A673 (cell line): ENCODE measurements around the gene CDH6. TPM values are rescaled to one million over a fixed set of nuclear protein-coding genes. Genes with fewer than 3 reads are reported as not detected.

Experiments
- Bru-seq: library from RNA; stranded (reverse); fragments of 400-500 nt; gene quantifications from one replicate; lab custom pipeline; 2021; lab: Mats Ljungman, UMichigan
- BruChase-seq, 2 experiments: library from RNA; stranded (reverse); fragments of 400-500 nt; gene quantifications; one replicate each; lab custom pipeline; 2021; lab: Mats Ljungman, UMichigan
- BruUV-seq: library from RNA; stranded (reverse); fragments of 400-500 nt; replicated peaks from 2 replicates; lab custom pipeline; 2021; lab: Mats Ljungman, UMichigan
- CTCF ChIA-PET: fragments of 300-600 bp; sonication (Branson Sonifier 250); formaldehyde crosslinking; loops from one replicate; lab custom pipeline; 2022; ENCODE audit warnings: antibody characterized with exemption; lab: Charles Lee
- POLR2A ChIA-PET: fragments of 300-600 bp; sonication (Branson Sonifier 250); formaldehyde crosslinking; loops from one replicate; lab custom pipeline; 2022; ENCODE audit warnings: antibody characterized with exemption; ENCODE audit not compliant: low non-redundant PET; lab: Charles Lee
- DNase-seq: peaks from one replicate; pipeline ENCODE4 v3.0.0-alpha.2; 2015; ENCODE audit warnings: low spot score
- H3K27ac ChIP-seq: fragments of 200-600 bp; sonication (generic); 2 replicates; pipeline ENCODE4 v1.5.1; 2016; ENCODE audit warnings: mixed run types, low read depth, mild to moderate bottlenecking, mixed read lengths, antibody characterized with exemption, low read length; ENCODE audit not compliant: poor library complexity, severe bottlenecking
- H3K27me3 ChIP-seq: fragments of 200-600 bp; sonication (generic); replicated peaks from 2 replicates; pipeline ENCODE4 v1.6.1; 2017; ENCODE audit warnings: mixed run types, low read depth, mild to moderate bottlenecking, mixed read lengths, antibody characterized with exemption, low read length; ENCODE audit not compliant: insufficient read depth, poor library complexity
- H3K36me3 ChIP-seq: fragments of 200-600 bp; sonication (generic); 2 replicates; pipeline ENCODE4 v1.6.1; 2016; ENCODE audit warnings: mixed run types, mild to moderate bottlenecking, mixed read lengths, antibody characterized with exemption, low read length; ENCODE audit not compliant: insufficient read depth, poor library complexity, severe bottlenecking
- H3K4me1 ChIP-seq: fragments of 200-600 bp; sonication (generic); 2 replicates; pipeline ENCODE4 v1.6.1; 2017; ENCODE audit warnings: mixed run types, mild to moderate bottlenecking, mixed read lengths, antibody characterized with exemption, low read length; ENCODE audit not compliant: insufficient read depth, poor library complexity, severe bottlenecking
- H3K4me3 ChIP-seq: fragments of 200-600 bp; sonication (generic); 2 replicates; pipeline ENCODE4 v1.5.1; 2016; ENCODE audit warnings: low read depth, mixed run types, mild to moderate bottlenecking, mixed read lengths, low read length; ENCODE audit not compliant: poor library complexity, severe bottlenecking
- H3K9me3 ChIP-seq: fragments of 200-600 bp; sonication (generic); 2 replicates; pipeline ENCODE4 v1.6.1; 2016; ENCODE audit warnings: mixed run types, low read depth, mild to moderate bottlenecking, mixed read lengths, antibody characterized with exemption, low read length; ENCODE audit not compliant: poor library complexity, severe bottlenecking
- CTCF ChIP-seq: fragments of 300-800, 200-600 bp; sonication (generic); conservative IDR thresholded peaks from 2 replicates; pipeline ENCODE4 v1.5.1; 2017; ENCODE audit warnings: low read depth, mild to moderate bottlenecking, antibody characterized with exemption, low read length, moderate library complexity, mixed read lengths
- EZH2 ChIP-seq: fragments of 200-600 bp; sonication (generic); IDR thresholded peaks from 2 replicates; pipeline ENCODE4 v1.6.1; 2017; ENCODE audit warnings: borderline replicate concordance, low read depth, mild to moderate bottlenecking, mixed read lengths, antibody characterized with exemption, low read length; ENCODE audit not compliant: poor library complexity, severe bottlenecking
- intact Hi-C: fragments of 100-400 bp; cut with micrococcal nuclease; formaldehyde crosslinking; loops from one replicate; pipeline ENCODE4 v1.10.0; 2022; ENCODE audit not compliant: unreplicated experiment
- long read RNA-seq: library from polyadenylated mRNA; stranded (forward); transcript quantifications from one replicate; pipeline ENCODE4 v2.0.0, GENCODE V29; 2022
- total RNA-seq: library from RNA; stranded (reverse); gene quantifications from 2 replicates; pipeline ENCODE4 v1.2.3, GENCODE V29; 2021

Gene CDH6
- total RNA-seq (3.6 and 4.1 TPM in 2 replicates), Bru-seq, nascent RNA (percentile 43 among the genes with signal in this experiment), BruChase-seq, experiment 1, labeled RNA remaining after a 2-hour chase (percentile 34 among the genes with signal in this experiment), BruChase-seq, experiment 2, labeled RNA remaining after a 6-hour chase (percentile 37 among the genes with signal in this experiment)
- long read RNA-seq, full-length matches to known transcripts, result 8 of 11 reads
- long read RNA-seq, partial matches to known transcripts, result 0 of 11 reads
- long read RNA-seq, other reads (novel, unspliced or antisense), result 3 of 11 reads

GRCh38 chr5:31193591-31194467 is at the start of gene CDH6:
Gene CDH6 (plus strand): TSS chr5:31193686. CDS start chr5:31267474, 73,788 bp downstream.
- H3K27ac ChIP-seq, result no peak within 1 kb of the TSS
- no peaks in the 10 kb centered on the region for H3K36me3 ChIP-seq
- intact Hi-C loops, result loop anchor here (10.0 kb wide), 1 partner anchor 779 kb away; no protein-coding TSS in a partner anchor
- peak; percentile 69 for DNase-seq
- ChIA-PET POLR2A (no interaction called here), CTCF (interaction anchor here (0.6 kb wide), 1 partner anchor 500 kb away, joined by 6 read pairs; no protein-coding TSS in a partner anchor)
- TF ChIP-seq EZH2, result peak; percentile 27
- TF ChIP-seq CTCF, result no peak
- H3K27me3 ChIP-seq, result peaks cover 10% of the 10 kb centered on the region
- no TSS peak for BruUV-seq
- H3K9me3 ChIP-seq, result no peaks in the 10 kb centered on the region
- H3K4me1 ChIP-seq, result peaks cover 11% of the 10 kb centered on the region
- H3K4me3 ChIP-seq, result peak within 1 kb of the TSS; percentile 59

GRCh38 chr5:31144364-31144763 is 49.1 kb upstream of the CDH6 start:
- Histone ChIP-seq H3K4me3 (no peak overlapping the region), H3K36me3 (no peaks in the 10 kb centered on the region), H3K27me3 (no peaks in the 10 kb centered on the region), H3K27ac (no peak overlapping the region), H3K9me3 (no peaks in the 10 kb centered on the region), H3K4me1 (peaks cover 9% of the 10 kb centered on the region)
- POLR2A ChIA-PET, result no interaction called here
- BruUV-seq, result no TSS peak
- no peak for DNase-seq
- CTCF ChIA-PET, result no interaction called here
- intact Hi-C loops, result no loop called here
- TF ChIP-seq CTCF (no peak), EZH2 (no peak)

- no peak for DNase-seq
- POLR2A ChIA-PET, result no interaction called here
- Histone ChIP-seq H3K4me3 (no peak overlapping the region), H3K36me3 (no peaks in the 10 kb centered on the region), H3K9me3 (no peaks in the 10 kb centered on the region), H3K4me1 (peaks cover 20% of the 10 kb centered on the region), H3K27me3 (no peaks in the 10 kb centered on the region), H3K27ac (no peak overlapping the region)
- intact Hi-C loops, result no loop called here
- TF ChIP-seq EZH2 (no peak), CTCF (no peak)
- CTCF ChIA-PET, result no interaction called here
- BruUV-seq, result no TSS peak
Observed at GRCh38 chr5:31148959-31149475, 44.5 kb upstream of the CDH6 start.
